CD14-positive monocyte (primary cell): ENCODE measurements around the gene KRT73. TPM values are rescaled to one million over a fixed set of nuclear protein-coding genes. Genes with fewer than 3 reads are reported as not detected.

Experiments used
- DNase-seq, 3 donors: peaks; one replicate each; pipeline ENCODE4 v3.0.0-alpha.2; 2011 to 2022
- H2AFZ ChIP-seq: 2 replicates; pipeline ENCODE4 v1.6.0; 2012; ENCODE audit warnings: mild to moderate bottlenecking, low read depth, low read length, inconsistent platforms; ENCODE audit not compliant: insufficient read depth, poor library complexity, severe bottlenecking
- H3K27ac ChIP-seq, 2 donors: 1 replicate in 1 of 2; 2 replicates in 1 of 2; pipeline ENCODE4 v1.5.1; 2012 to 2013; ENCODE audit warnings: low read length in 2 of 2, control low read depth in 1 of 2, inconsistent platforms in 1 of 2, low read depth in 1 of 2, mild to moderate bottlenecking in 1 of 2
- H3K27me3 ChIP-seq, 2 donors: one replicate each; pipeline versions ENCODE4 v1.6.0 to v1.6.1; 2011 to 2013; ENCODE audit warnings: low read length in 2 of 2; ENCODE audit not compliant: control insufficient read depth in 2 of 2, insufficient read depth in 2 of 2
- H3K36me3 ChIP-seq, 2 donors: replicated peaks in 1 of 2; 1 replicate in 1 of 2; 2 replicates in 1 of 2; pipeline versions ENCODE4 v1.5.1 to v1.6.1; 2012 to 2013; ENCODE audit warnings: low read length in 2 of 2, control low read depth in 1 of 2, inconsistent platforms in 1 of 2, mild to moderate bottlenecking in 1 of 2; ENCODE audit not compliant: insufficient read depth in 2 of 2, control insufficient read depth in 1 of 2
- H3K4me1 ChIP-seq, 2 donors: 1 replicate in 1 of 2; 2 replicates in 1 of 2; pipeline versions ENCODE4 v1.5.1 to v1.6.1; 2012 to 2013; ENCODE audit warnings: low read length in 2 of 2, control low read depth in 1 of 2, inconsistent platforms in 1 of 2, mild to moderate bottlenecking in 1 of 2, moderate library complexity in 1 of 2; ENCODE audit not compliant: insufficient read depth in 2 of 2, control insufficient read depth in 1 of 2
- H3K4me2 ChIP-seq: replicated peaks from 2 replicates; pipeline ENCODE3; 2012; ENCODE audit warnings: low read length, moderate library complexity, mild to moderate bottlenecking; ENCODE audit not compliant: poor library complexity, severe bottlenecking; ENCODE audit errors: extremely low read depth
- H3K4me3 ChIP-seq, 3 experiments: fragments of 200-600 bp in 1 of 3; sonication (generic) in 1 of 3; replicated peaks in 1 of 3; 1 replicate in 2 of 3; 2 replicates in 1 of 3; pipeline ENCODE4 v1.5.1; 2011 to 2013; ENCODE audit warnings: low read length in 3 of 3, mild to moderate bottlenecking in 3 of 3, control low read depth in 2 of 3, low read depth in 2 of 3, inconsistent platforms in 1 of 3, moderate library complexity in 1 of 3
- H3K79me2 ChIP-seq: 2 replicates; pipeline ENCODE4 v1.6.0; 2012; ENCODE audit warnings: mild to moderate bottlenecking, control low read depth, inconsistent platforms, low read length, moderate library complexity; ENCODE audit not compliant: insufficient read depth
- H3K9ac ChIP-seq: 2 replicates; pipeline ENCODE4 v1.6.0; 2017; ENCODE audit warnings: low read length, mild to moderate bottlenecking; ENCODE audit not compliant: insufficient read depth, poor library complexity, severe bottlenecking
- H3K9me3 ChIP-seq, 2 donors: replicated peaks in 1 of 2; 1 replicate in 1 of 2; 2 replicates in 1 of 2; pipeline versions ENCODE4 v1.5.1 to v1.6.1; 2012 to 2013; ENCODE audit warnings: low read length in 2 of 2, control low read depth in 1 of 2; ENCODE audit not compliant: control insufficient read depth in 1 of 2, insufficient read depth in 1 of 2
- H4K20me1 ChIP-seq: 2 replicates; pipeline ENCODE4 v1.6.0; 2012; ENCODE audit warnings: mild to moderate bottlenecking, low read length, control low read depth, moderate library complexity; ENCODE audit not compliant: insufficient read depth
- H3K27ac Mint-ChIP-seq, 7 donors: one replicate each; pipeline ENCODE4 v1.8.0; 2020; ENCODE audit warnings: mild to moderate bottlenecking in 7 of 7, mixed read lengths in 7 of 7, moderate library complexity in 6 of 7, inconsistent platforms in 2 of 7
- H3K27me3 Mint-ChIP-seq, 3 donors: one replicate each; pipeline ENCODE4 v1.8.0; 2021 to 2022; ENCODE audit warnings: low read depth in 3 of 3, mild to moderate bottlenecking in 3 of 3, mixed read lengths in 3 of 3, moderate library complexity in 3 of 3, inconsistent platforms in 1 of 3
- H3K36me3 Mint-ChIP-seq, 2 donors: one replicate each; pipeline ENCODE4 v1.8.0; 2020; ENCODE audit warnings: mixed read lengths in 2 of 2, inconsistent platforms in 1 of 2, mild to moderate bottlenecking in 1 of 2
- H3K4me1 Mint-ChIP-seq: one replicate; pipeline ENCODE4 v1.8.0; 2020; ENCODE audit warnings: mild to moderate bottlenecking, mixed read lengths
- H3K4me3 Mint-ChIP-seq, 2 donors: one replicate each; pipeline ENCODE4 v1.8.0; 2020; ENCODE audit warnings: mild to moderate bottlenecking in 2 of 2, mixed read lengths in 2 of 2, moderate library complexity in 1 of 2
- H3K9me3 Mint-ChIP-seq, 7 donors: one replicate each; pipeline ENCODE4 v1.8.0; 2020 to 2022; ENCODE audit warnings: mixed read lengths in 7 of 7, mild to moderate bottlenecking in 6 of 7, moderate library complexity in 6 of 7, inconsistent platforms in 2 of 7
- WGBS: methylation state at CpG from one replicate; pipeline ENCODE4 v1.1.5; 2013; ENCODE audit warnings: missing lambda C conversion rate; ENCODE audit not compliant: insufficient coverage; 5-methylcytosine and 5-hydroxymethylcytosine counted together
- intact Hi-C, 2 donors: fragments of 100-400 bp; cut with micrococcal nuclease; formaldehyde crosslinking; loops; one replicate each; pipeline versions ENCODE4 v1.15.0 to v1.15.1; 2023
- polyA plus RNA-seq, 3 donors: library from polyadenylated mRNA; depleted of rRNA in 1 of 3; unstranded in 2 of 3; stranded (reverse) in 1 of 3; fragments of 300-500 nt in 2 of 3; fragments of >200 nt in 1 of 3; fragmentation: Illumina TruSeq in 2 of 3; gene quantifications; 1 replicate in 2 of 3; 2 replicates in 1 of 3; pipeline ENCODE4 v1.2.3, GENCODE V29; 2012 to 2021
- TF ChIP-seq, protein P1 (sequence below): fragments of 200-600 bp; IDR thresholded peaks from one replicate; pipeline ENCODE4 v1.8.0; 2022; ENCODE audit warnings: antibody characterized with exemption, mild to moderate bottlenecking

Gene KRT73
- polyA plus RNA-seq, 3 donors = not detected

DNA sequence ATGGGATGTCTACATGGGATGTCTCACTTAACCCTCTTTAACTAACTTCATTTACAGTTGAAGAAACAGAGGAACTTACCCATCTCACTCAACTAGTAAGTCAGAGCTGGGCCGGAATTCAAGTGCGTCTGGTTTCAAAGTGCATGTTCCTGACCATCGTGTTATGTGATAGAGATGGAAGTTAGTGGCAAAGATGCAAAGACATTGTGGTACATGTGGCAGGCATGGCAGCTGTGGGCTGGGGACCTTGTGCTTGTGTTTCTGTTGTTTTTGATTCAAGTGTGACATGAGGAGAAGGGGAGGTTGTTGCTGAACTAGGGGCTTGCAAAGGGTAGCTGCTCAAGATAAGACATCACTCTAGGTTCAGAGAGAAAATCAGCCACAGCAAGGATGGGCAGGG lies 42.4 kb downstream of the KRT73 start:
- H4K20me1 ChIP-seq = no peaks in the 10 kb centered on the region
- no peaks in the 10 kb centered on the region for H3K79me2 ChIP-seq
- Mint-ChIP-seq H3K27ac (no peak overlapping the region), H3K27me3 (peaks cover 3 to 5% (median 4%) of the 10 kb centered on the region in 3 donors), H3K36me3 (no peaks in the 10 kb centered on the region), H3K9me3 (no peaks in the 10 kb centered on the region), H3K4me3 (no peak overlapping the region), H3K4me1 (no peaks in the 10 kb centered on the region)
- no peak overlapping the region for H3K27ac ChIP-seq
- H3K9ac ChIP-seq = no peak overlapping the region
- no peak for DNase-seq
- H3K4me2 ChIP-seq = no peak overlapping the region
- H3K4me1 ChIP-seq = no peaks in the 10 kb centered on the region
- no peaks in the 10 kb centered on the region for H3K27me3 ChIP-seq
- H2AFZ ChIP-seq = no peak overlapping the region
- 94% methylated on average over 2 of the region's 3 CpGs for WGBS
- intact Hi-C loops = no loop called here
- no peak overlapping the region for H3K4me3 ChIP-seq
- H3K36me3 ChIP-seq = no peaks in the 10 kb centered on the region
- TF ChIP-seq, protein P1, sequence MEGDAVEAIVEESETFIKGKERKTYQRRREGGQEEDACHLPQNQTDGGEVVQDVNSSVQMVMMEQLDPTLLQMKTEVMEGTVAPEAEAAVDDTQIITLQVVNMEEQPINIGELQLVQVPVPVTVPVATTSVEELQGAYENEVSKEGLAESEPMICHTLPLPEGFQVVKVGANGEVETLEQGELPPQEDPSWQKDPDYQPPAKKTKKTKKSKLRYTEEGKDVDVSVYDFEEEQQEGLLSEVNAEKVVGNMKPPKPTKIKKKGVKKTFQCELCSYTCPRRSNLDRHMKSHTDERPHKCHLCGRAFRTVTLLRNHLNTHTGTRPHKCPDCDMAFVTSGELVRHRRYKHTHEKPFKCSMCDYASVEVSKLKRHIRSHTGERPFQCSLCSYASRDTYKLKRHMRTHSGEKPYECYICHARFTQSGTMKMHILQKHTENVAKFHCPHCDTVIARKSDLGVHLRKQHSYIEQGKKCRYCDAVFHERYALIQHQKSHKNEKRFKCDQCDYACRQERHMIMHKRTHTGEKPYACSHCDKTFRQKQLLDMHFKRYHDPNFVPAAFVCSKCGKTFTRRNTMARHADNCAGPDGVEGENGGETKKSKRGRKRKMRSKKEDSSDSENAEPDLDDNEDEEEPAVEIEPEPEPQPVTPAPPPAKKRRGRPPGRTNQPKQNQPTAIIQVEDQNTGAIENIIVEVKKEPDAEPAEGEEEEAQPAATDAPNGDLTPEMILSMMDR = no peak
- no peaks in the 10 kb centered on the region for H3K9me3 ChIP-seq

- intact Hi-C loops = no loop called here
- H3K9me3 Mint-ChIP-seq = no peaks in the 10 kb centered on the region
- Histone ChIP-seq H3K4me2 (no peak overlapping the region), H3K9me3 (no peaks in the 10 kb centered on the region), H3K27ac (no peak overlapping the region), H3K27me3 (no peaks in the 10 kb centered on the region), H3K79me2 (no peaks in the 10 kb centered on the region), H3K9ac (no peak overlapping the region), H3K36me3 (no peaks in the 10 kb centered on the region), H3K4me1 (no peaks in the 10 kb centered on the region), H2AFZ (no peak overlapping the region), H3K4me3 (no peak overlapping the region), H4K20me1 (no peaks in the 10 kb centered on the region)
- TF ChIP-seq, protein P1 = no peak
- no peak for DNase-seq
- peaks cover 3 to 5% (median 4%) of the 10 kb centered on the region in 3 donors for H3K27me3 Mint-ChIP-seq
- H3K36me3 Mint-ChIP-seq = no peaks in the 10 kb centered on the region
- no peak overlapping the region for H3K4me3 Mint-ChIP-seq
- no peaks in the 10 kb centered on the region for H3K4me1 Mint-ChIP-seq
- H3K27ac Mint-ChIP-seq = no peak overlapping the region
- WGBS = 98% methylated on average over 6 of the region's 9 CpGs
Measured at GRCh38 chr12:52575256-52575655, 43.1 kb downstream of the KRT73 start.
